ENCODE results near the gene NEGR1. TPM values are rescaled to one million over a fixed set of nuclear protein-coding genes. Genes with fewer than 3 reads are reported as not detected.

Gene NEGR1
- total and polyA plus RNA-seq, 9 of the 15 experiments (the other 6 are each of a cell fraction or from before 2014, with no cell fraction given) = not detected

- Histone ChIP-seq H3K9me3 (replicated peaks; ENCODE audit: control insufficient read depth, insufficient read depth, low read depth, low read length) (no peaks in the 10 kb centered on the region), H2AFZ (ENCODE audit: low read depth, low read length) (no peak overlapping the region), H3K4me3 (no peak overlapping the region), H3K4me2 (ENCODE audit: insufficient read depth, low read length) (no peak overlapping the region), H3K4me1 (replicated peaks in 1 of 2; ENCODE audit: control insufficient read depth in 2 of 2, insufficient read depth in 2 of 2, low read length in 2 of 2) (no peaks in the 10 kb centered on the region), H3K27me3 (ENCODE audit: control insufficient read depth in 2 of 2, insufficient read depth in 2 of 2, low read length in 2 of 2) (no peaks in the 10 kb centered on the region), H3K27ac (ENCODE audit: extremely low read depth, low read depth, low read length) (no peak overlapping the region), H3K36me3 (ENCODE audit: control insufficient read depth, insufficient read depth, low read length) (no peaks in the 10 kb centered on the region), H3K79me2 (ENCODE audit: control insufficient read depth, insufficient read depth, low read length) (no peaks in the 10 kb centered on the region), H4K20me1 (replicated peaks; ENCODE audit: control insufficient read depth, insufficient read depth, low read length) (no peaks in the 10 kb centered on the region), H3K9me1 (ENCODE audit: control insufficient read depth, insufficient read depth, low read length) (no peaks in the 10 kb centered on the region), H3K9ac (ENCODE audit: insufficient read depth in 1 of 2, low read depth in 2 of 2, low read length in 2 of 2) (no peak overlapping the region)
- in situ Hi-C loops (cut with MboI) (no loop called here), intact Hi-C loops (cut with micrococcal nuclease) (no loop called here)
- ATAC-seq = no peak
- ChIA-PET POLR2A (no interaction called here), CTCF (ENCODE audit: low intra/inter-chr PET ratio) (no interaction called here)
- no peak for TF ChIP-seq EHMT2 (IDR thresholded peaks at IDR 0.05)
- TF ChIP-seq ZFX (CRISPR knock-in tag; IDR thresholded peaks at IDR 0.05) = no peak
- no peak for TF ChIP-seq FOXM1 (IDR thresholded peaks at IDR 0.05; ENCODE audit: low read depth)
- no peak for TF ChIP-seq FOXM1 (CRISPR knock-in tag; IDR thresholded peaks at IDR 0.05; ENCODE audit: low read depth)
- TF ChIP-seq GABPB1 (CRISPR knock-in tag; IDR thresholded peaks at IDR 0.05) = no peak
- no peak for TF ChIP-seq MXI1 (IDR thresholded peaks at IDR 0.05; ENCODE audit: low read depth, low read length)
- TF ChIP-seq ZZZ3 (IDR thresholded peaks at IDR 0.05) = no peak
- TF ChIP-seq HCFC1 (IDR thresholded peaks at IDR 0.05; ENCODE audit: low read depth, low read length) = no peak
- no peak for TF ChIP-seq SRSF7 (optimal IDR thresholded peaks at IDR 0.05; ENCODE audit: low read depth, low read length)
- TF ChIP-seq COPS2 (conservative IDR thresholded peaks at IDR 0.05) = no peak
- no peak for TF ChIP-seq ZBTB33 (CRISPR knock-in tag; IDR thresholded peaks at IDR 0.05)
- no peak for TF ChIP-seq BCLAF1 (IDR thresholded peaks at IDR 0.05; ENCODE audit: borderline replicate concordance in 1 of 2, control insufficient read depth in 1 of 2, low read depth in 2 of 2, low read length in 1 of 2)
- no TSS peak for BruUV-seq (replicated peaks)
- no peak for FAIRE-seq
- DNase-seq (ENCODE audit: extremely low read depth in 1 of 4, low spot score in 3 of 4) = no peak
- 0% methylated on average over 2 of the region's 2 CpGs for WGBS (ENCODE audit: insufficient coverage, low coverage, missing lambda C conversion rate)
Measured at GRCh38 chr1:71967670-71968069, 314.7 kb downstream of the NEGR1 start.
